Adrenal gland (tissue), 12 donors: ENCODE data around the gene POLR2E. TPM values are rescaled to one million over a fixed set of nuclear protein-coding genes. Genes with fewer than 3 reads are reported as not detected.

Experiments used
- DNase-seq, 7 donors: peaks; one replicate each; pipeline ENCODE4 v3.0.0-alpha.2; 2019 to 2020
- H3K27ac ChIP-seq, 5 donors: fragments of 200-600 bp; sonication (generic) in 4 of 5; 1 replicate in 3 of 5; 2 replicates in 2 of 5; pipeline versions ENCODE4 v1.5.1 to v1.8.0; 2016 to 2020; ENCODE audit warnings: mild to moderate bottlenecking in 1 of 5
- H3K27me3 ChIP-seq: fragments of 200-600 bp; 2 replicates; pipeline ENCODE4 v1.8.0; 2021
- H3K36me3 ChIP-seq, 2 donors: fragments of 200-600 bp; replicated peaks in 1 of 2; 1 replicate in 1 of 2; 2 replicates in 1 of 2; pipeline versions ENCODE4 v1.5.1 to v1.8.0; 2018 to 2022
- H3K4me1 ChIP-seq, 2 donors: fragments of 200-600 bp; replicated peaks in 1 of 2; 1 replicate in 1 of 2; 2 replicates in 1 of 2; pipeline versions ENCODE4 v1.5.1 to v1.8.0; 2018 to 2021
- H3K4me3 ChIP-seq, 4 donors: fragments of 200-600 bp; sonication (generic) in 3 of 4; one replicate each; pipeline ENCODE4 v1.5.1; 2016 to 2018
- H3K9me3 ChIP-seq, 3 donors: fragments of 200-600 bp; sonication (generic) in 1 of 3; replicated peaks in 1 of 3; 1 replicate in 2 of 3; 2 replicates in 1 of 3; pipeline versions ENCODE4 v1.5.1 to v1.8.0; 2016 to 2021
- POLR2A ChIP-seq, 2 donors: fragments of 450-650 bp; IDR thresholded peaks; one replicate each; pipeline ENCODE4 v1.6.1; 2017; ENCODE audit warnings: antibody characterized with exemption in 2 of 2, mild to moderate bottlenecking in 2 of 2, moderate library complexity in 1 of 2
- WGBS, 4 donors: extraction: QIAGEN DNeasy Blood & Tissue Kit in 2 of 4; methylation state at CpG; one replicate each; pipeline versions ENCODE4 v1.1.5 to v1.1.7; 2013 to 2017; 5-methylcytosine and 5-hydroxymethylcytosine counted together
- intact Hi-C, 2 donors: fragments of 100-400 bp; cut with DNase I; formaldehyde crosslinking; loops; one replicate each; pipeline versions ENCODE4 v1.14.1 to v1.15.0; 2022 to 2023
- polyA plus RNA-seq, 3 donors: library from polyadenylated mRNA; stranded (reverse); fragments of 200-250 nt in 2 of 3; fragments of 350-450 nt in 1 of 3; fragmentation: Illumina TruSeq in 1 of 3; extraction: RNeasy Lipid Tissue Mini Kit (QIAGEN cat#74804) in 1 of 3; gene quantifications; one replicate each; pipeline ENCODE4 v1.2.3, GENCODE V29; 2013 to 2014
- total RNA-seq, 9 donors: library from RNA; depleted of rRNA in 4 of 9; stranded (reverse); fragments of >200 nt in 4 of 9; fragments of 120-200 nt in 1 of 9; fragmentation: NEBNext Ultra II Directional in 1 of 9; extraction: Animal tissue kit (Norgen Biotek cat#: 25700) in 1 of 9; gene quantifications; one replicate each; pipeline versions ENCODE4 v1.1.0 to v1.2.4, GENCODE V29; 2013 to 2023
- TF ChIP-seq, protein P1 (sequence below), 6 experiments: fragments of 450-650 bp in 4 of 6; fragments of 200-600 bp in 2 of 6; sonication (generic) in 1 of 6; IDR thresholded peaks; 1 replicate in 5 of 6; 2 replicates in 1 of 6; pipeline versions ENCODE4 v1.5.1 to v1.8.0; 2016 to 2021; ENCODE audit warnings: antibody characterized with exemption in 6 of 6, mild to moderate bottlenecking in 2 of 6, moderate library complexity in 1 of 6
- donor health status: healthy with polysubstance abuse.
- donor health status: Bipolar disorder and iron deficiency.
- donor health status: DM: yes; HTN: yes; CAD: no.
- donor health status: DM: no; HTN: no; CAD: no.
- donor health status: DM: no; HTN: no; CAD: no.
- donor health status: DM: yes; HTN: yes; CAD: no.

POLR2E gene
- total and polyA plus RNA-seq, 12 donors = 74.7 to 231 (median 157) TPM

DNA sequence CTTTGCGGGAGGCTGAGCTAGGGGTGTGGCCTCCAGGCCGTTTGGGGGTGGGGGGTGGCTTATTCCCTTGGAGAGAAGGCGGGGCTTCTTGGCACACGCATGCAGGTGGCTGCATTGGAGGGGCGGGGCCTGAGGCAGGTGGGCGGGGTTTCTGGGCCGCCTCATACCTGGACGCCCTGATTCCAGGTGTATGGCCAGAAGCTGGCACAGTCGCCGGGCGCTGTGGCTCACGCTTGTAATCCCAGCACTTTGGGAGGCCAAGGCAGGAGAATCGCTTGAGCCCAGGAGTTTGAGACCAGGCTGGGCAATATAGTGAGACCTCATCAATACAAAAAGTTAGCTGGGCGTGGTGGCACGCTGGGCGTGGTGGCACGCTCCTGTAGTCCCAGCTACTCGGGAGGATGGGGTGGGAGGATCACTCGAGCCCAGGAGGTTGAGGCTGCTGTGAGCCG lies 47.5 kb downstream of the POLR2E start:
- Histone ChIP-seq H3K4me1 (no peaks in the 10 kb centered on the region), H3K9me3 (no peaks in the 10 kb centered on the region), H3K27ac (no peak overlapping the region), H3K4me3 (no peak overlapping the region), H3K27me3 (no peaks in the 10 kb centered on the region), H3K36me3 (no peaks in the 10 kb centered on the region)
- peak in 1 of 7 donors; percentile 28 for DNase-seq
- WGBS, 4 donors = 86 to 93% (median 87%) methylated on average over 15 to 20 of the region's 20 CpGs
- TF ChIP-seq POLR2A (IDR thresholded peaks at IDR 0.05) = no peak
- TF ChIP-seq, protein P1, sequence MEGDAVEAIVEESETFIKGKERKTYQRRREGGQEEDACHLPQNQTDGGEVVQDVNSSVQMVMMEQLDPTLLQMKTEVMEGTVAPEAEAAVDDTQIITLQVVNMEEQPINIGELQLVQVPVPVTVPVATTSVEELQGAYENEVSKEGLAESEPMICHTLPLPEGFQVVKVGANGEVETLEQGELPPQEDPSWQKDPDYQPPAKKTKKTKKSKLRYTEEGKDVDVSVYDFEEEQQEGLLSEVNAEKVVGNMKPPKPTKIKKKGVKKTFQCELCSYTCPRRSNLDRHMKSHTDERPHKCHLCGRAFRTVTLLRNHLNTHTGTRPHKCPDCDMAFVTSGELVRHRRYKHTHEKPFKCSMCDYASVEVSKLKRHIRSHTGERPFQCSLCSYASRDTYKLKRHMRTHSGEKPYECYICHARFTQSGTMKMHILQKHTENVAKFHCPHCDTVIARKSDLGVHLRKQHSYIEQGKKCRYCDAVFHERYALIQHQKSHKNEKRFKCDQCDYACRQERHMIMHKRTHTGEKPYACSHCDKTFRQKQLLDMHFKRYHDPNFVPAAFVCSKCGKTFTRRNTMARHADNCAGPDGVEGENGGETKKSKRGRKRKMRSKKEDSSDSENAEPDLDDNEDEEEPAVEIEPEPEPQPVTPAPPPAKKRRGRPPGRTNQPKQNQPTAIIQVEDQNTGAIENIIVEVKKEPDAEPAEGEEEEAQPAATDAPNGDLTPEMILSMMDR (IDR thresholded peaks at IDR 0.05) = no peak
- intact Hi-C loops = no loop called here

DNA sequence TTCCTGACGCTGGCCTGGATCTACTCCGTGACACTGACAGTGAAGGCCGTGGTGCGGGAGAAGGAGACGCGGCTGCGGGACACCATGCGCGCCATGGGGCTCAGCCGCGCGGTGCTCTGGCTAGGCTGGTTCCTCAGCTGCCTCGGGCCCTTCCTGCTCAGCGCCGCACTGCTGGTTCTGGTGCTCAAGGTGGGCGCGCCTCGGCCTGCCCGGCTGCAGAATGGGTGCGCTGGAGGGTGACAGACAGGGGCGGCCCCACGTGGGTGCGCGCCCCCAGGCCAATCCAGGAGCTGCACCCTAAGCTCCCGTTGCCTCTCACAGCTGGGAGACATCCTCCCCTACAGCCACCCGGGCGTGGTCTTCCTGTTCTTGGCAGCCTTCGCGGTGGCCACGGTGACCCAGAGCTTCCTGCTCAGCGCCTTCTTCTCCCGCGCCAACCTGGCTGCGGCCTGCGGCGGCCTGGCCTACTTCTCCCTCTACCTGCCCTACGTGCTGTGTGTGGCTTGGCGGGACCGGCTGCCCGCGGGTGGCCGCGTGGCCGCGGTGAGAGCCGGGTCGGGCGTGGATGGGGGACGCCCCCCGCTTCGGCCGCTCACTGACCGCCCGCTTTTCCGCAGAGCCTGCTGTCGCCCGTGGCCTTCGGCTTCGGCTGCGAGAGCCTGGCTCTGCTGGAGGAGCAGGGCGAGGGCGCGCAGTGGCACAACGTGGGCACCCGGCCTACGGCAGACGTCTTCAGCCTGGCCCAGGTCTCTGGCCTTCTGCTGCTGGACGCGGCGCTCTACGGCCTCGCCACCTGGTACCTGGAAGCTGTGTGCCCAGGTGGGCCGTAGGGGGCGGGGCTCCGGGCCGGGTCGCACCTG lies 48.1 kb downstream of the POLR2E start:
- no peak overlapping the region for H3K27ac ChIP-seq
- TF ChIP-seq POLR2A (IDR thresholded peaks at IDR 0.05) = no peak
- TF ChIP-seq, protein P1 (IDR thresholded peaks at IDR 0.05) = no peak
- peak in 1 of 7 donors; percentile 21 for DNase-seq
- no peaks in the 10 kb centered on the region for H3K9me3 ChIP-seq
- no peak overlapping the region for H3K4me3 ChIP-seq
- no peaks in the 10 kb centered on the region for H3K36me3 ChIP-seq
- no peaks in the 10 kb centered on the region for H3K27me3 ChIP-seq
- no peaks in the 10 kb centered on the region for H3K4me1 ChIP-seq
- intact Hi-C loops = no loop called here
- 87 to 92% (median 90%) methylated on average over 20 to 77 of the region's 77 CpGs for WGBS, 4 donors

DNA sequence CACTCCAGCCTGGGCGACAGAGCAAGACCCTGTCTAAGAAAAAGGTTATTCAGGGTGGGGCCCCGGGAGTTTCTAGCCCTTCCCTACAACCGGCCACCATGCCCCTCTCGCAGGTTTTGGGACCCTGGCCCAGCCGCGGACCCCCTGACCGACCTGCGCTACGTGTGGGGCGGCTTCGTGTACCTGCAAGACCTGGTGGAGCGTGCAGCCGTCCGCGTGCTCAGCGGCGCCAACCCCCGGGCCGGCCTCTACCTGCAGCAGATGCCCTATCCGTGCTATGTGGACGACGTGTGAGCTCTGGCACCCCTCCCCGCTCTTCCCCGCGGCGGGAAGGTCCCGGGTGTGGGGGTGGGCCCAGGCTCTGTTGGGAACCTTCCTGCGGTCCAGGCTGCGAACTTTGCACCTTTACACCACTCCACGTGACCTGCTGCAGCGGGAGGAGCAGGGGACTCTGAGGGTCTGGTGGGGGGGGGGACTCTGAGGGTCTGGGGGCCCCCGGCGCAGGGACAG lies 49.0 kb downstream of the POLR2E start:
- peaks cover 0 to 6% of the 10 kb centered on the region in 2 donors for H3K4me1 ChIP-seq
- no peaks in the 10 kb centered on the region for H3K9me3 ChIP-seq
- intact Hi-C loops = no loop called here
- no peak overlapping the region for H3K4me3 ChIP-seq
- no peaks in the 10 kb centered on the region for H3K36me3 ChIP-seq
- H3K27me3 ChIP-seq = no peaks in the 10 kb centered on the region
- no peak for TF ChIP-seq POLR2A (IDR thresholded peaks at IDR 0.05)
- TF ChIP-seq, protein P1 (IDR thresholded peaks at IDR 0.05) = no peak
- DNase-seq = no peak
- 91 to 94% (median 92%) methylated on average over 29 to 33 of the region's 33 CpGs for WGBS, 4 donors
- H3K27ac ChIP-seq = no peak overlapping the region

GRCh38 chr19:1045247-1045603 lies 50.0 kb downstream of the POLR2E start:
- WGBS, 4 donors = 76 to 82% (median 78%) methylated on average over 7 to 10 of the region's 10 CpGs
- peak in 1 of 7 donors; percentile 20 for DNase-seq
- no peaks in the 10 kb centered on the region for H3K9me3 ChIP-seq
- no peak overlapping the region for H3K27ac ChIP-seq
- no peaks in the 10 kb centered on the region for H3K27me3 ChIP-seq
- no peak overlapping the region for H3K4me3 ChIP-seq
- H3K36me3 ChIP-seq = no peaks in the 10 kb centered on the region
- H3K4me1 ChIP-seq = peaks cover 7 to 16% of the 10 kb centered on the region in 2 donors
- no peak for TF ChIP-seq POLR2A (IDR thresholded peaks at IDR 0.05)
- TF ChIP-seq, protein P1 (IDR thresholded peaks at IDR 0.05) = no peak
- intact Hi-C loops = no loop called here
